Fibroblast of pulmonary artery (primary cell): ENCODE measurements around the gene VTI1A.
A peak's percentile ranks its signal among the peaks of the same experiment; 100 is the strongest.

Experiments used
- DNase-seq: peaks from one replicate; pipeline ENCODE4 v3.0.0-alpha.2; 2010; ENCODE audit warnings: low read depth
- H3K4me3 ChIP-seq: replicated peaks from 2 replicates; pipeline ENCODE4 v1.5.1; 2011; ENCODE audit warnings: low read depth, mild to moderate bottlenecking, control low read depth, low read length, moderate library complexity
- TF ChIP-seq, protein P1 (sequence below): IDR thresholded peaks from 2 replicates; pipeline ENCODE4 v1.5.1; 2011; ENCODE audit warnings: mild to moderate bottlenecking, control low read depth, low read length, inconsistent platforms; ENCODE audit errors: missing control alignments

VTI1A gene

DNA sequence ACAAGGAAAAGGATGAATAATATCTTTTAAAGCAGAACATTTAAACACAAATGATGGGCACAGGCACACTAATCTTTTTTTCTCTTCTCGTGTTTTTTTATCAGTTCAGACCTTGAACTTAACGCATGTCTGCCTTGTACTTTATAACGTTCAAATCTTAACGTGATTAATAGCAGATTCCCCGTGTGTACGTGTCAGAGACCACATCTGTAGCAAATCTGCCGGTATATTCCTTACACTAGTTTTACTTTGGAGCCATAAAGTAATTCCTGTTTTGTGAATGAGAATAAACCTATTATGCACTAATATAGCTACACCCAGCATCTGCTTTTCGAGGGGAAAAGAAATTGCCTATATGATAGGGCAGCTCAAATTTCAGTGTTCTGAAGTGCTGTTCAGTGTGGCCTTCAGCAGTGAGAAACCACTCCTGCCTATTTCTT, 337.0 kb downstream of the VTI1A start:
- H3K4me3 ChIP-seq = no peak overlapping the region
- TF ChIP-seq, protein P1, sequence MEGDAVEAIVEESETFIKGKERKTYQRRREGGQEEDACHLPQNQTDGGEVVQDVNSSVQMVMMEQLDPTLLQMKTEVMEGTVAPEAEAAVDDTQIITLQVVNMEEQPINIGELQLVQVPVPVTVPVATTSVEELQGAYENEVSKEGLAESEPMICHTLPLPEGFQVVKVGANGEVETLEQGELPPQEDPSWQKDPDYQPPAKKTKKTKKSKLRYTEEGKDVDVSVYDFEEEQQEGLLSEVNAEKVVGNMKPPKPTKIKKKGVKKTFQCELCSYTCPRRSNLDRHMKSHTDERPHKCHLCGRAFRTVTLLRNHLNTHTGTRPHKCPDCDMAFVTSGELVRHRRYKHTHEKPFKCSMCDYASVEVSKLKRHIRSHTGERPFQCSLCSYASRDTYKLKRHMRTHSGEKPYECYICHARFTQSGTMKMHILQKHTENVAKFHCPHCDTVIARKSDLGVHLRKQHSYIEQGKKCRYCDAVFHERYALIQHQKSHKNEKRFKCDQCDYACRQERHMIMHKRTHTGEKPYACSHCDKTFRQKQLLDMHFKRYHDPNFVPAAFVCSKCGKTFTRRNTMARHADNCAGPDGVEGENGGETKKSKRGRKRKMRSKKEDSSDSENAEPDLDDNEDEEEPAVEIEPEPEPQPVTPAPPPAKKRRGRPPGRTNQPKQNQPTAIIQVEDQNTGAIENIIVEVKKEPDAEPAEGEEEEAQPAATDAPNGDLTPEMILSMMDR = no peak
- DNase-seq = no peak

DNA sequence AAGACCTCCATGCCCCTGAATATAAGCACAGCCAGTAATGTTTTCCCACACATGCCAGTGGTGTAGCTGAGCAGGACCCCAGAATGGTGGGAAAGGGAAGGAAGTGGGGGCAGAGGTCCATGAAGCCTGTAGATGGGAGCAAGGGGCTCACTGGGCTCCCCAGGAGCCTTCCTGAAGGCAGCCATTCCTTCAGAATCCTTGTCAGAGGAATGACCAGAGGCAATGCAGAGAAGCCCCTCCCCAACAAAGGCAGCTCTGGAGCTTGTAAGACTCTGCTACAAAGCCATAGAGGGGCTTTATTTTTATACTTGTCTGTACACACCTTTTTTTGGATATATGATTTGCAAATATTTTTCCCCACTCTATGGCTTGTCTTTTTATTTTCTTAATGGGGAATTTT, 338.1 kb downstream of the VTI1A start:
- TF ChIP-seq, protein P1 = no peak
- no peak for DNase-seq
- H3K4me3 ChIP-seq = no peak overlapping the region

DNA sequence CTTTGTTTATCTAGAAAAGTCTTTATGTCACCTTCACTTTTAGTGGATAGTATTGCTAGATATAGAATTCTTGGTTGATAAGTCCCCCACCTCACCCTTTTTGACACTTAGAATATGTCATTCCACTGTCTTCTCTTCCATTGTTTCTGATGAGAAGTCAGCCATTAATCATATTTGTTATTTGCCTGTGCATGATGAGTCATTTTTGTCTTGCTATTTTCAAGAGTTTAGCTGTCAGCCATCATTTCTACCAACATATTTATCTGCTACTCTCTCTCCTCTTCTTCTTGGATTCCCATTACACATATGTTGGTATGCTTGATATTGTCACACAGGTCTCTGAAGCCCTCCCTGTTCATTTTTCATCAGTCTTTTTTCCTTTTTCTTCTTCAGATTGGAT, 342.2 kb downstream of the VTI1A start:
- TF ChIP-seq, protein P1 = no peak
- H3K4me3 ChIP-seq = no peak overlapping the region
- DNase-seq = no peak

DNA sequence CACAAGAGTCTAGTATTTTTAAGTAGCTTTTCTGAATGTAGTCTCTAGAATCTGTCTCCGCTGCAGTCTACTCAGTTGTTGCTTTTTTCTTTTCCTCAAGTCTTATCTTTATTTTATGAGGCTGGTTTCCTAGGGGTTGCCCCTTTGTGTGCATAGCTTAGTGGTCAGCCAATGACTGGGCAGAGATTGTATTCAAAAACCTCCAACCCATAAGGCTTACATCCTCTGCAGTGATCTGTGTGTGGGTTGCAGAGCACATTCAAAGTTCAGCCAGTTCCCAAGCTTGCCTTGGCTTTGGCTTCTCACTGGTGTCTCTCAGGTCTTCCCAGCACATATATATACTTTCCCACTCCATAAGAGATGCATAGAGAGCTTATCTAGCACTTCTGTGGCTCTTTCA, 343.0 kb downstream of the VTI1A start:
- TF ChIP-seq, protein P1 = no peak
- H3K4me3 ChIP-seq = no peak overlapping the region
- DNase-seq = no peak

DNA sequence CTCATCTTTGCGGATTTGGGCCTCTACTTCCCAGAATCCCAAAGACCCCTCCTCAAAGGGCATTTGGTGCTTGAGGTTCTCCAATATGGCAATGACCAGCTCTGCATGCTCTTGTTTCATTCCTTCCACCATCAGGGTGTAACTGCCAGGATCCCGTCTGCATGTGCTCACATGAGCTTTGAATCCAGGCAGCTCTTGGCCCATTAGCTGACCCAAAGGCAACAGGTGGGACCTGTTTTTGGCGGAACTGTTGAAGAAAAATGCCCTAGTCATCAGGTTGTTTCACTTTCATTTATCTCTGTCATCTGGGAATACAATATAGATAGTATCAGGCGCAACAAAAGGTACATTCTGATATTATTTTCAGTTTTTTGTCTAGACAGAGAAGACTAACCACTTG, 343.9 kb downstream of the VTI1A start:
- TF ChIP-seq, protein P1 = no peak
- no peak for DNase-seq
- no peak overlapping the region for H3K4me3 ChIP-seq

DNA sequence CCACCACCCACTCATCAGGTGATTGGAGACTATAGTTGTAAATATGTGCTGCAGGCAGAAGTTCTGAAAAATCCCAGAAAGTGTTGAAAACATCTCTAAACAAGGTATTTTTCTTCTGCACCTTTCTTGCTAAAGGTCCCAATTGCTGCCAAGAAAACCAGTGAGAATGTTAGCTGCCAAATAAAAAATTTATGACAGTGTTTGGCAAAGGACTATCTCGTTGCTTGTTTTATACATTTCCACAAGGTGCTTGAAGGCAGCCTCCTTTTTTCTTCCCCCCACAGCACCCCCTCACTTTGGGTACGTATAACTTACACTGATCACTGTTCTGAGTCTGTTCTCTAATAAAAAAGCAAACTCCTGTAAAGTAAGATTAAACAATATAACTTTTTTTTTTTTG, 344.4 kb downstream of the VTI1A start:
- TF ChIP-seq, protein P1 = no peak
- no peak for DNase-seq
- no peak overlapping the region for H3K4me3 ChIP-seq

DNA sequence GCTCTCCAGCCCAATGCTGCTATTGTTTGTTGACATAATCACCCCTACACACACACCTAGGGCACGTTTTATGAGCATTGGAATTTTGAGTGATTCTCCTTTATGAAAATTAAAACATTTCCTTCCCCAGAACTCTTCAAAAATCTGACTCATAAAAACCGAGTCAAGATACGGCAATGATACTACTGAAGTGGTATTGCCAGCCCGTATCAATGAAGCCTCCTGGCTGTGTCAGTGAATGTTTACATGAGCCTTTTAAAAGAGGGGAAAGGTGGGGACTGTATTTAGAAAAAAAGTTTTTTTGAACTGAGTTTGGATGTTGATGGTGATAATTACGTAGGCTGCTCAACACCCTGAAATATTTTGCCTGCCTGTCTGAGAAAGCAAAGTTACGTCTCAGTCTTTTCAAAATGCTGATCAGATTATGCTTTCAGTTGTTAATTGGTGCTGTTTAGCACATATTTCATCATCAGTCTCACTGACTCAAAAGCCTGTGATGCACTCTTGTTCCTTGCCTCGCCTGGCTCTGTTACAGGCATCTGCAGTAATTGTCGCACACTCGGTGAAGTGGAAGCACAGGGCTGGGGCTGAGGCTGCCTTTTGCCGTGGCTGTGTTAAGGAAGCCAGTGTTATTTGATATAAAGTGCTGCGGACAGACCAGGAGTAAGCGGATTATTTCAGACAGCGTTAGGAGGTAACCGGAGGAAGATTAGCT, 345.6 kb downstream of the VTI1A start:
- H3K4me3 ChIP-seq = no peak overlapping the region
- DNase-seq = peak; percentile 54
- TF ChIP-seq, protein P1 = no peak
